Transverse colon (tissue), 4 donors: Measurements from ENCODE around the gene LRBA.

ENCODE experiments used
- CTCF ChIP-seq, 5 experiments: fragments of 200-600 bp in 3 of 5; fragments of 450-650 bp in 2 of 5; sonication (generic) in 3 of 5; IDR thresholded peaks; 1 replicate in 2 of 5; 2 replicates in 3 of 5; pipeline ENCODE4 v1.5.1; 2016 to 2017; ENCODE audit warnings: antibody characterized with exemption in 5 of 5, inconsistent platforms in 3 of 5, mild to moderate bottlenecking in 2 of 5, moderate library complexity in 1 of 5
- POLR2A ChIP-seq: fragments of 450-650 bp; IDR thresholded peaks from one replicate; pipeline ENCODE4 v1.6.1; 2016; ENCODE audit warnings: antibody characterized with exemption, mild to moderate bottlenecking, moderate library complexity
- POLR2AphosphoS5 ChIP-seq, 3 donors: sonication (generic); formaldehyde crosslinking; IDR thresholded peaks; one replicate each; pipeline ENCODE4 v1.6.1; 2016; ENCODE audit warnings: antibody characterized with exemption in 3 of 3

GRCh38 chr4:150662686-150663085, 352.4 kb downstream of the LRBA start:
- TF ChIP-seq CTCF (IDR thresholded peaks at IDR 0.05) (no peak), POLR2AphosphoS5 (IDR thresholded peaks at IDR 0.05) (no peak), POLR2A (no peak)
